Measurements from ENCODE around the gene STAB1.
A peak's percentile ranks its signal among the peaks of the same experiment; 100 is the strongest.

Gene STAB1
- 1,220 to 4,879 (median 2,560) reads per million in 17 experiments for total RNA-seq

DNA sequence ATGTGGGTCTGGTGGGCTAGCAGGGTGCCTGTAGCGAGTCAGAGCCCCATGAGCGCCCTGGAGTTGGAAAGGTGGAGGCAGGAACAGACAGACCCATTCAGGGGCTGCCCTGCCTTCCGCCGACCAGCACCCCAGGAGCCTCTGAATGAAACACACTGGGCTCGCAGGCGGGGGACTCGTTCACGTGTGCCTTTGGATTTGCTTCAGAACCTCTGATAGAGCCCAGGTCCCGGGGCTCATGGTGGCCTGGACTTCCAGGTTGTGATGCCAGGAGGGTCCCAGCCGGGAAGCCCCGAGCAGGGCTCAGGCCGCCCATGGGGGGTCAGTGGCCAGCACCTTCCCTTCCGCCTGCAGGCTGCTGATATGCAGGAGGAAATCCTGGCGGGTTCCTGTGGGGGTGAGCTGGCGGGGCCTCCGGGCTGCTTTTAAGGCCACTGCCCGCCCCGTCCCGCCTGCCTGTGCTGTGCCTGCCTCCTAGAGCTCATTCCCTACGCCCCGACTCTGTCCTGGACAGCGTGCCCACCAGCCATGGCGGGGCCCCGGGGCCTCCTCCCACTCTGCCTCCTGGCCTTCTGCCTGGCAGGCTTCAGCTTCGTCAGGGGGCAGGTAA lies at the start of gene STAB1:
Gene STAB1, plus strand, starts transcription at position 453 of the 610 bp plus-strand sequence. Its CDS starts 76 bp downstream, at position 529.
- DNase-seq: peak; percentile 61 to 87 (median 74)

DNA sequence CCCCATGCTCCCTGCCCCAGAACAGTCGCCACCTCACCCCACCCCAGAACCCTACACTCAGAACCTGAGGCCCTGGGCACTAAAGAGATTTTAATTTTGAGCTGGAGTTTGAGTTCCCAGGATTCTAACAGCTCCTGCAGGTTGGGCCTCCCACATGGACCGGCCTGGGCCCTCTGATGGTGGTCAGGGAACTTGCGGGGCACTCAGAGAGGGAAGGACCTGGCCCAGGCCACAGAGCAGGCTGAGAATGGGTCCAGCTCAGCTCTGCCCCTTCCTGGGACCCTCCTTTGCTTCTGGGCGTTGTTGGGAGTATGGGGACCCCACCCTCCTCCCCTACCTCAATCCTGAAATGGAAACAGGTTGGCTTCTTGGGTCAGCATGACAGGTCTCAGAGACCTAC lies 49.1 kb upstream of the STAB1 start:
- no peak for DNase-seq

- DNase-seq: peak; percentile 74 to 89 (median 84)
These were observed 48.3 kb upstream of the STAB1 start for GRCh38 chr3:52446631-52447511.

GRCh38 chr3:52447512-52448355 lies 47.4 kb upstream of the STAB1 start:
- no peak for DNase-seq

DNA sequence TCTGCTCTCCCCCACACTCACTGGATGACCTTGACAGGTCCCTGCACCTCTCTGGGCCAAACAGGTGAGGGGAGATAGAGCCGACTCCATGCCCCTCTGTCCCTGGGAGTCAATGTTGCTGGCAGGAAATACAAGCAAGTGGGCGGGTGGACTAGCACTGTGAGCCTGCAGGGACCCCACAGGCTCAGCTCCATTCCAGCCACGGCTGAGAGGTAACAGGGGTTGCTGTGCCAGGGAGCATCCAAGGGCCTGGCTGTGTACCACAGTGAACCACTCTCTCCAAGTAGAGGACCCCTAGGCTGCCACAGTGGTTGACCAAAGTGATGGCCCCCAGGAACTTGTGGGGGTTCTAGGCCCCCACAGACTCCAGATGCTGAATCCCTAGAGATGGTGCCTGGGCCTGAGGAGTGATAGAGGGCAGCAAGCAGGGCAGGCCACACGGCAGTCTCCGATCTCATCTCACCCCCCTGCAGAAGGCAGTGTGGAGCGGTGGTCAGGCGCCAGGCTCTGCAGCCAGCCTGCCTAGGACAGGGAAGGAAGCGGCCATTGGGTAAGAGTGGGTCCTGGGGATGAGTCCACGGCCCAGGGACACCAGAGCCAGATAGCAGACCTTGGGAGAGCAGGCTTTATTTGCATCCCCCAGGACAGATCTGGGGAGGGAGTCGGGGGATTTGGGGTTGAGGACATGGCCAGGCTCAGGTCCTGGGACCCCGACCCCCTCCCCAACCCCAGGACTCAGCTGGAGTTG lies 44.5 kb upstream of the STAB1 start:
- no peak for DNase-seq

GRCh38 chr3:52451237-52452083 lies 43.7 kb upstream of the STAB1 start:
- no peak for DNase-seq

- DNase-seq: no peak
These were observed 43.0 kb upstream of the STAB1 start for GRCh38 chr3:52452126-52452525.

DNA sequence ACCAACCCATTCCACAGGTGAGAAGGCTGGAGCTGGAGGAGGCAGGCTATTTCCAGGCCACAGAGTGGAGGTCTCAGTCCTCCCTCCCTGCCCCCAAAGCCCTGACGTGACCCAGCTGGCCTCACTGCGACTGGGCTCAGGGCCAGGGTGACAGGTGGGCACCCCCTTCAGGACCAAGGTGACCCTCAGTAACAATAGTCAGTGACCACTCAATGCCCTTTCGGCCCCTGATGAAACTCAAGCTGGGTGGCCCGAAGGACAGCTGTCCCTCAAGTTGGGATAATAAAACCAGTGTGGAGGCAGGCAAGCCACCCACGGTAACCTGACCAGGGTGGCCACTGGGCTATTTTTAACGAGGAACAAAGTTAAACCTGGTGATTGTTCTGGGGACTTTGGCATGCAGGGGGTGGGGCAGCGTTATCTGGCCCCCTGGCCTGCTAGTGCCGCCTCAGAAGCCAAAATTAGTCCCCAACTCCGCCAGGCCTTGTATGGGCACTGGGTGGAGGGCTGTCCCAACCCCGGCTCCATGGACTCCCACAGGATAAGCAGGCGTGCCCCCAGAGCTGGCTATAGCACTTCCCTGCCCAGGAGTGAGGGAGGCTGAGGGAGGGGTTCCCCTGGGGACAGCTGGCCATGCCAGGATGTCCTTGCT lies 42.4 kb upstream of the STAB1 start:
- no peak for DNase-seq

GRCh38 chr3:52453496-52454249 lies 41.5 kb upstream of the STAB1 start, which contains the start of gene TNNC1:
TSS of gene TNNC1 (minus strand) at chr3:52454041. CDS start at chr3:52454015, 26 bp downstream.
- no peak for DNase-seq

DNA sequence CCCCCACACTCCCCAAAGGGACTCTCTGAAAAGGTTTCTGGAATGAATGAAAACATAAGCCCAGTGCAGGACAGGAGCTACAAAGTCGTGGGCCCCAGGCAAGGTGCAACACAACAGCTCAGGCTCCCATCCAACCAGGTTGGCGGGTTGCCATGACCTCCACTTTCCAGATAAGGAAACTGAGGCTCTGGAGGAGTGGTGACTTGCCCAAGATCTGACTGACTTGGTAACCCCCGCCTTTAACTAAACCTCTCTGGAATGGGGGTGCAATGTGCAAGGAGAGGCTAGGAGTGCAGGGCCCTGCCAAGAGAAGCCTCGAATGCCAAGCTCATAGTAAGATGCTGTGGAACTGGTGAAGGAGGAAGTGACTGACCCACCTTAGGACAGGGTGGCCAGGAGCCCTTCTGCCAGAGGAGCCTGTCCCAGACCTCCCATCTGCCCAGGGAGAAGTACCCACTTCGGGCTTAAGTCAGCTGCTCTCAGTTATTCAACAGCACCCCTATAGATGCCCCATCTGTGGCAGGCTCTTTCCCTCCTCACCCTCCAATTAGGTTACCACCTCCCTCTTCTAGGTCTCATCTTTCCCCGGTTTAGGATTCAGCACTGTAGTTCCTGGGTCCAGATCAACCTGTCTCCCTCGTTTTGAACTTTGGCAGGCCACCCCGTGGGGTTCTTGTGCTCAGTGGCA lies 40.7 kb upstream of the STAB1 start:
- no peak for DNase-seq

GRCh38 chr3:52454938-52455282 lies 40.2 kb upstream of the STAB1 start:
- no peak for DNase-seq

DNA sequence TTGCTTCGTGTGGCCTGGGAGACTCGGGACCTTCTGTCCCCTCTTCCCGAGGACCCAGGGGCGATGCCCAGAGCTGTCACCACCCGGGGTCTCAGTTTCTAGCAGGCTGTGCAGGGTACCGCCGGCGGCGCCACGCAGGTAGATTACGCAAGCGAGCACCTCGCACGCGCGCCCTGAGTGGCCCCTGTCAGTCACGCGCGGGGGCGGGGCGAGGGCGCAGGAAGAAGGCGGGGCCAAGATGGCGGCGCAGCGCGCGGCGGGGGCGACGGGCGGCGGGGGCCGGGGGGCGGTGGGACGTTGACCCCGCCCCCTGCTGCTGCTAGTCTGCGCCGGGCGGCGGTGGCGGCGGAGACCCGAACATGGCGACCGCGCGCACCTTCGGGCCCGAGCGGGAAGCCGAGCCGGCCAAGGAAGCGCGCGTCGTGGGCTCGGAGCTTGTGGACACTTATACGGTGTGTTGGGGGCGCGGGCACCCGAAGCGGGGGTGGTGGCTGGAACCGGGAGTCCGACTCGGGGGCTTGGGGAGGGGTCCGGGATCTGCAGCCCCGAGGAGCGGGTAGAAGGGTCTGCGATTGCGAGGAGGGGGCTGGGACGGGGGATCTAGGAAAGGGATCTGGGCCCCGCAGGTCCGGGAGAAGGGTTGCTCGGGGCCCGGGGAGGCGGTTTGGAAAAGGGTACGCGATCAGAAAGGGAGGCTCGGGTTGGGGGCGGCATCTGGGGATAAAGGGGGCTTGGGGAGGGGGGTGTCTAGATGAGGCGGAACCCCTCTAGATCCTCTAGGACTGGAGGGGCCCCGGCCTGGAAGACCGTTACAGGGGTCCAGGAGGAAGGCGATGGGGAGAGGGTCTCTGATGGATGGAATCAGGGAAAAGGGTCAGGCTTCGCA lies 39.6 kb upstream of the STAB1 start, which contains the start of gene NISCH:
Gene NISCH, plus strand, starts transcription at position 322 of the 886 bp plus-strand sequence. Its CDS starts 38 bp downstream, at position 360.
- DNase-seq: peak; percentile 83 to 97 (median 91)

DNA sequence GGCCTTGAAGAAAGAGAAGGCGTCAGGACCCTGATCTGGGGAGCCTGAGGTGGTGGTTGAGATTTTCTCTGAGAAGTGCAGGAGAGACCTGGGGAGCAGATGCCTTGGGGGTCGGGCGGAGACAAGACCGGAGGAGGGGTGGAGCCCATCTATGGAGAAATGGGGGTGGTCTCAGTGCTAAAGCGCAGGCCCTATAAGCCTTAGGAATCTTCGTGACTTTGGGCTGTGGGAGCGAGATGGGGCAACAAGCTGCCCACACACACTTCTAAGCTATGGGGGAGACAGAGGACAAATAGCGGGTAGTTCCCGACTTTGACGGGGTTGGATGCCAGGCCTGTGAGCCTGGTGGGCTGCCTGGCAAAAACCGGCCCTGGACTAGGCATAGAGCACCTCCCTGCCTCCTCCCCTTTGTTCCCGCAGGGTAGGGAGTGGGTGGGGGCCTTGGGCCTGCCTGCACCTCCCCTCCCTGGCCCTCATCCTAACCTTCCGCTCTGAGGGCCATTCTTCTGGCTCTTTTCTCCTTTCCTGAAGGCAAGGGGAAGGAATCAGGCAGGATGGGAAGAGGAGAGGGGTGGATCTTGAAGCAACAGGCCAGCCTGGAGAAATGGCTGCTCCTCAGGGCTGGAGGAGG lies 38.9 kb upstream of the STAB1 start:
- DNase-seq: peak in 1 of 4 experiments; percentile 36

- DNase-seq: no peak
These were observed 38.3 kb upstream of the STAB1 start for GRCh38 chr3:52456800-52457183.

DNA sequence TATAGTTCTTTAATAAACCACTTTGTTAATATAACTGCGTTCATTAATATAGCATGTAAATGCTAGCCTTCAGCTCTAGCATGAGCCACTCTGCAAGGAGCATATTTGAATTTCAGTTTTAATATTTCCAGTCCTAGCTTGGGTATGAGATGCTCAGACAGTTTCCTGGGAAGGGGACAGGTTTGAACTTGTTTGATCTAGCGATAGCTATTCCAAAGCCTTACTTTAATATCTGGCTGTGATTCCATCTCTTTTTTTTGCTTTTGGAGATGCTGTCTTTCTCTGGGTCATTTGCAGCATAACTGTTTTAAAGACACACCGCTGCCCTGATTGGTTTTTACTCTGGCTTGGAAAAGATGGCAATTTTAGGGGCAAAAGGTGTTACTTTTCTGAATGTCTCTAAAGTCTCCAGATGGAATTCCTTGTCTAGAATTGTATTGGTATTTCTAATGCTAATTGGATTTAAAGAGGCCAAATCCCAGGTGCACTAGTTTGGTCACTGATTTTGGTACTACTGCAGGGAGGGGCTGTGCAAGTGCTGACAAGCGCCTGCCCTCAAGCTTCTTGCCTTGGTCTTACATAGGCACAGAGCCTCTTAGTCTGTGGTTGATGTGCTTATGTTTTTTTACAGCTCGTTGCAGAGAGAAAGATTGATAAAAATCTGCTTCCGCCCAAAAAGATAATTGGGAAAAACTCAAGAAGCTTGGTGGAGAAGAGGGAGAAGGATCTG lies 36.9 kb upstream of the STAB1 start:
- DNase-seq: no peak

GRCh38 chr3:52458770-52459545 lies 36.2 kb upstream of the STAB1 start:
- DNase-seq: no peak

All from suppressor macrophage (primary cell).